Liver (tissue), 3 donors: ENCODE measurements around the gene SSRP1.

Experiments used
- ATF3 ChIP-seq: IDR thresholded peaks from 2 replicates; pipeline ENCODE4 v1.6.1; 2016; ENCODE audit warnings: antibody characterized with exemption
- EGR1 ChIP-seq, 2 donors: IDR thresholded peaks; 2 replicates each; pipeline ENCODE4 v1.6.1; 2016 to 2018; ENCODE audit warnings: antibody characterized with exemption in 2 of 2, low read depth in 2 of 2
- MAX ChIP-seq: IDR thresholded peaks from 2 replicates; pipeline ENCODE4 v1.6.1; 2016; ENCODE audit warnings: antibody characterized with exemption
- SP1 ChIP-seq: IDR thresholded peaks from 2 replicates; pipeline ENCODE4 v1.6.1; 2018; ENCODE audit warnings: antibody characterized with exemption, mild to moderate bottlenecking
- TAF1 ChIP-seq: conservative IDR thresholded peaks from 2 replicates; pipeline ENCODE4 v1.6.1; 2016; ENCODE audit warnings: antibody characterized with exemption, mild to moderate bottlenecking
- YY1 ChIP-seq: IDR thresholded peaks from 2 replicates; pipeline ENCODE4 v1.6.1; 2016; ENCODE audit warnings: antibody characterized with exemption, mild to moderate bottlenecking
- TF ChIP-seq, protein P1 (sequence below): fragments of 150-350 bp; IDR thresholded peaks from 2 replicates; pipeline ENCODE4 v1.5.1; 2017; ENCODE audit warnings: improper control_type of control experiment, low read depth, low read length; ENCODE audit not compliant: missing input control
- donor health status: healthy.
- donor health status: healthy.

DNA sequence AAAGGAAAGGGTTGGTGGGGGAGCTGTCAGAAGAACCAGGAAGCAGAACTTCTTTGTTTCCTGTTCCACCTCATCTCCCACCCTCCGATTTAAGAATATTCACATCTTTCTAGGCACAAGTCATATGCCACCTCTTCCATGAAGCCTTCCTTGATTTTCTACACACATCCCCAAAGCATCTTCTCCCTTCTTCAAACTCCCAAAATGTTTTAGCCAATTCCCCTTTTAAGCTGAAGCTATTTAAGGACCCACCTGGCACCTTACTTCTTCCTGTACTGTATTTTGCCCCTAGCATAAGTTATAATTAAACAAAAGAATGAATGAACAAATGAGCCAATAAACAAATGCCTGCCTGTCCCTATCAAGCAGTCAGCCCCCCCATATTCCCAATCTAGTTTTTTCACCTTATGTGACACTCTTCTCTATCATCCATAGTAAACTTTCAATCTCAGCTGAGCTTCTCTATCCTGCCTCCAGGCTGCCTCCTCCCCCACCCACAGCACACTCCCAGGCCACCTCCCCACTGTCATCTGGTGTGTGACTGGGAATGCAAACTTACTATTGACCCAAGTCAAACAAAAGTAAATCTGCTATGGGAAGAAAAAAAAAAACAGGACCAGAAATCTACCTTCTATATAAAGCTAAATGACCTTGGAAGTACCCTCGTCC, 14.8 kb downstream of the SSRP1 start:
- no peak for TF ChIP-seq ATF3
- TF ChIP-seq, protein P1, sequence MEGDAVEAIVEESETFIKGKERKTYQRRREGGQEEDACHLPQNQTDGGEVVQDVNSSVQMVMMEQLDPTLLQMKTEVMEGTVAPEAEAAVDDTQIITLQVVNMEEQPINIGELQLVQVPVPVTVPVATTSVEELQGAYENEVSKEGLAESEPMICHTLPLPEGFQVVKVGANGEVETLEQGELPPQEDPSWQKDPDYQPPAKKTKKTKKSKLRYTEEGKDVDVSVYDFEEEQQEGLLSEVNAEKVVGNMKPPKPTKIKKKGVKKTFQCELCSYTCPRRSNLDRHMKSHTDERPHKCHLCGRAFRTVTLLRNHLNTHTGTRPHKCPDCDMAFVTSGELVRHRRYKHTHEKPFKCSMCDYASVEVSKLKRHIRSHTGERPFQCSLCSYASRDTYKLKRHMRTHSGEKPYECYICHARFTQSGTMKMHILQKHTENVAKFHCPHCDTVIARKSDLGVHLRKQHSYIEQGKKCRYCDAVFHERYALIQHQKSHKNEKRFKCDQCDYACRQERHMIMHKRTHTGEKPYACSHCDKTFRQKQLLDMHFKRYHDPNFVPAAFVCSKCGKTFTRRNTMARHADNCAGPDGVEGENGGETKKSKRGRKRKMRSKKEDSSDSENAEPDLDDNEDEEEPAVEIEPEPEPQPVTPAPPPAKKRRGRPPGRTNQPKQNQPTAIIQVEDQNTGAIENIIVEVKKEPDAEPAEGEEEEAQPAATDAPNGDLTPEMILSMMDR: peak; percentile 21
- TF ChIP-seq TAF1: no peak
- no peak for TF ChIP-seq YY1
- no peak for TF ChIP-seq MAX
- TF ChIP-seq EGR1 (IDR thresholded peaks at IDR 0.05; ENCODE audit: low read depth in 2 of 2): no peak
- peak; percentile 41 for TF ChIP-seq SP1
